CD4-positive, alpha-beta T cell treated with Interleukin-17A for 4 hours (primary cell): ENCODE measurements around the gene EVC2.
"Not testable (repeated sequence)": the region's sequence is repeated elsewhere in the genome, so short reads cannot be mapped to it uniquely, and the experiment has no call there.

Source experiments
- DNase-seq: peaks from one replicate; pipeline ENCODE4 v3.0.0-alpha.2; 2020; ENCODE audit warnings: mixed read lengths

Gene EVC2

DNA sequence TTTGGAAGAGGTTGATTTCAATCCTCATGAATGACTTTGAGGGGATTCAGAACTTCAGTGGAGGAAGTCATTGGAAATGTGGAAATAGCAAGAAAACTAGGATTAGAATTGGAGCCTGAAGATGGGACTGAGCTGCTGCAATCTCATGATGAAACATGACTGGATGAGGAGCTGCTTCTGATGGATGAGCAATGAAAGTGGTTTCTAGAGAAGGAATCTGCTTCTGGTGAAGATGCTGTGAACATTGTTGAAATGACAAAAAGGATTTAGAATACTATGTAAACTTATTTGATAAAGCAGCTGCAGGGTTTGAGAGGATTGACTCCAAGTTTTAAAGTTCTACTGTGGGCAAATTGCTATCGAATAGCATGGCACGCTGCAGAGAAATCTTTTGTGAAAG, 29.7 kb upstream of the EVC2 start:
- no peak for DNase-seq

DNA sequence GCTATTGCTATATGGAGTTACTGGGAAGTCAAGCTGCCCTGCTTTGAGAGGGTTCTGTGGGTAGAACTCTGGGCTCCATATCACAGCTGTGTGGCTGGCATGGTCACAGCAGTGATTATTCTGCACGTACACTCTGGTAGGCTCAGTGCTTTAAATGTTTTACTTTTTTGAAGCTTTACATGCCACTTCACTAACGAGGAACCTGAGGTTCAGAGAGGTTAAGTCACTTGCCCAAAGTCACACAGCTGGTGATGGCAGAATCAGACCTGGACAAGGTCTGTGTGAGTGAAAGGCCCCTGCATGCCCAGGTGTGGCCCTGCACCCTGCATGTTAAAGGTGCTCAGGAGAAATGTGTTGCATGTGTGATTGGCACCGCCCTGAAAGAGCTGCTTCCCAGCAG, 27.1 kb upstream of the EVC2 start:
- DNase-seq = no peak

DNA sequence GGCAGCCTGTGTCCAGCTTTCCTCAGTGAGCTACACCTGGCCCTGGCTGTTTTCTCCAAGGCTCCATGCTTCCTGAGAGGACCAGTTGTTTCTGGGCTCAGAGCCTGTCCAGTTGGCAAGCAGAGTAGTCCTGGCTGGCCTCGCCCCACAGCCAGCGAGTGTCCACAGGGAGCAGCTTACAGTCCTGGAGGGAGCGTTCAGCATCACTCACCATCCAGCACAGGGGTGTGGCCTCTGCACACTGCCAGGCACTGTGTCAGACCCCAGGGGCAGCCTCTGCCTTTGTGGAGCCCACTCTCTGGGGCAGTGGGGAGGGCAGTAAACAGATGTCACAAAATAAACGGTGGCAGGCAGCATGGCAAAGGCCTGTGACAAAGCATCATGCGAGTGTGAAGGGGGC, 26.5 kb upstream of the EVC2 start:
- DNase-seq = no peak

DNA sequence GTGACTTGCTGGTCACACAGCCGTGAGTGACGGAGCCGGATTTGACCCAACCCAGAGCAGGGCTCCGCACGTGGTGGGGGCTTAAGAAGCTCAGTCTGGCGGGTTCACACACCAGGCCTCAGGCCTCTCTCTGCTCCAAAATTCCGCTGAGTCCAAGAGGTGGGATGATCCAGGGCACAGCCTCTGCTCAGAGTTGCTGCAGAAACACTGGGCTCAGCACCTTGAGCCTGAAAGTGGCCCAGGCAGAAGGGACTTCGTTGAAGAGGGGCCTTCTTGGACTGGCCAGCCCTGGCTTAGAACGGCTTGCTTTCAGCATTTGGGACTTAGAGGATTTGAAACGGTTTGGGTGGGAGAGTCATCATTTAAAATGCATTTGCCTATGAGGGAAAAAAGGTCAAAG, 23.8 kb upstream of the EVC2 start:
- no peak for DNase-seq

DNA sequence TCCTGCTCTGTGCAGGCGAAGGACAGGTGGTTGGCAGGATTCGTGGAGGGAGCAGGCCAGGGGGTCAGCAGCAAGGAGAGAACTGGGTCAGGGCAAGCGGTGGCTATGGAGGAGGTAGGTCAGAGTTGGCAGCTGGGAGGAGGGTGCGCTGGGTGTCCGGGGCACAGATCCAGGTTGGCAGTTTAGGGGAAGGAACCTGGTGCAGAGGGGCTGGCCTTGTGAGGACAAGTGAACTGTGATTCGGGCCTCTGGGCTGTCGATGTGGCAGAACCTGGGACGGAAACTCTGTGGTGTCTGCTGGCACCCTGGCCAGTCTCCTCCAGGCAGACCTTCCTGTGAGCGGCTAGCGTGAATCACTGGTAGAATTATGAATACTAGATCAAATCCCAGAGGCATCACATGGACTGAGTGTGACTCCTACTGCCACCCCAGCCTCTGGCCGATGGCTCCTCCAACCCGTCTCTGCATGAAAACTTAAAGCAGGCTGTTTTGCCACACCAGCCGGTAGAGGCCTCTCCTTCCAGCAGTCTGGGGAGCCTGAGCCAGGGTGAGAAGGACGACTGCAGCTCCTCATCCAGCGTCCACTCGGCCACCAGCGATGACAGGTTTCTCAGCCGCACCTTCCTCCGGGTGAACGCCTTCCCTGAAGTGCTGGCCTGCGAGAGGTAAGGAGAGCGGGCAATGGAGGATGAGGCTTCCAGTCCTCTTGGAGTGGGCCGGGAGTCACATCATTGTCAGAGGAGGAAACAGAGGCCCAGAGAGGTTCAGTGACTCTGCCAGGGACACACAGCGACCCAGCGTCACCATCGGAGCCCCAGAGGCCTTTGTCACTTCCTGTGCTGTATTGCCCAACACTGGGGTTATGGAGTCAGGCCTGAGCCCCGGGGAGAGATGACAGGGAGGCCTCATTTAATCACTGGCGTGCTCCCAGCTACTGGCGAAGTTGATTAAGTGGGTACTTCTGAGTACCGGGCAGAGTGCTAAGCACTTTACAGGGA, 22.9 kb upstream of the EVC2 start:
- DNase-seq = no peak

DNA sequence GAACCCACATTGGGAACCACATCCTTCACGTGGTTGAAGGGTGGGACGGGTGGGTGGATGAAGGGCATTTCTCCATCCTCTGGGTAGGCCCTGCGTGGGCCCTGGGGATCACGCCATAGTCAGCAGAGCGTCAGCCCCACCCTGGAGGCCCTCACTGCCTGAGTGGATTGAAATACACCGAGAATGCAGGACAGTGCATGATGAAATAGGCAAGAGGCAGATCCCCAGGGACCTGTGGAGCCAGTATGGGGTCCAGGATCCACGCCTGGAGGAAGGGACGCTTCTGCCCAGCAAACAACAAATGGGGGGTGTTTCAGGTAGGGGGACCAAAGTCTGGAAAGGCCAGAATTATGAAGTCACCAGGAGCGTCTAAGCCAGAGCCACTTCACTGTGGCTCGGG, 22.1 kb upstream of the EVC2 start:
- no peak for DNase-seq

- not testable (repeated sequence) for DNase-seq
Measured at GRCh38 chr4:5728412-5728811, 20.1 kb upstream of the EVC2 start.

DNA sequence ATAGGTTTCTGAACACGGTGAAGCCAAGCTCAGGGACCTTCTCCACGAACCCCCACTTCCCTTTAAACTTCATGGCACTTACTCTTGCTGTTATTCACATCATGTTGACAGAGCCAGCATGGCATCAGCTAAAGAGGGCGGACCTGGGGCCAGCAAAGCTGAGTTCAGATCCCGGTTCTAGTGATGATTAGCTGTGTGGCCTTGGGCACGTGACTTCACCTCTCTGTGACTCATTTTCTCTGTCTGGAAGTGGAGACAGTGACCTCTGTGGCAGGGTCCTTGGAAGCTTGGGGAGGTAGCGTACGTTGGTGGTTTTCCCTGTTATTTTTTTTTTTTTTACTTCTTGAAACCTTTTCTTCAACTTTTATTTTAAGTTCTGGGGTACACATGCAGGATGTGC, 16.0 kb upstream of the EVC2 start:
- no peak for DNase-seq

DNA sequence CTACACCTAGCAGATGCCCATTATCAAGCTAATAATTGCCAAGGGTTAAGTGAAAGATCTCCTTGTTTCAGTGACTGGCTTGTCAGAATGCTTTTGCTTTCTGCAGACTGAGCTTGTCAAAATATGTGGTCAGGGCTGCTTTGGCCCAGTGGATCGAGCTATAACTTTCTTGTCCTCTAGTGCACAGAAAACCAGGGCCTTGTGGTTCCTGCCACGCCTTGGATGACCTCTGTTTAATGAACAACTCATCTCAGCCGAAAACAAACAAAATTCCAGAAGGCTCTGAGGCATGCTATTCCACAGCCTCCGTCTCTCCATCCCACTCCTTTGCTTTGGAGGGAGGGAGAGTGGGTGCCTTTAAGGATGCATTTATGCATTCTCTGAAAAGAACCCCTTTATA, 14.0 kb upstream of the EVC2 start:
- DNase-seq = no peak

GRCh38 chr4:5721923-5722322, 13.6 kb upstream of the EVC2 start:
- no peak for DNase-seq

DNA sequence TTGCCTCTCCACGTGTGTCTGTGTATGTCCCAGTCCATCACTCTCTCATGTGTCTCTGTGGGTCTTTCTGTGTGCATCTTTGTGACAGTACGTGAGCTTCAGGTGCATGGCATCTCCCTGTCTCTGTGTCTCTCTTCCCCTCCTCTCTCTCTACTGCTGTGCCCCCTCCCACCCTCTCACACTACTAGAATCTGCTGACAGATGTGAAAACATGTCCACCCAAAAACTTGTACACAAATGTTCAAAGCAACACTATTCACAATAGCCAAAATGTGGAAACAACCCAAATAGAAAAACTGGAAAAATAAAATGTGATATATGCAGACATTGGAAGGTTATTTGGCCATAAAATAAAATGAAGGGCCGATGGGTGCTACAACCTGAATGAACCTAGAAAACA, 12.6 kb upstream of the EVC2 start:
- no peak for DNase-seq

GRCh38 chr4:5720157-5720850, 11.9 kb upstream of the EVC2 start:
- no peak for DNase-seq

GRCh38 chr4:5719350-5720055, 11.1 kb upstream of the EVC2 start:
- DNase-seq = no peak

DNA sequence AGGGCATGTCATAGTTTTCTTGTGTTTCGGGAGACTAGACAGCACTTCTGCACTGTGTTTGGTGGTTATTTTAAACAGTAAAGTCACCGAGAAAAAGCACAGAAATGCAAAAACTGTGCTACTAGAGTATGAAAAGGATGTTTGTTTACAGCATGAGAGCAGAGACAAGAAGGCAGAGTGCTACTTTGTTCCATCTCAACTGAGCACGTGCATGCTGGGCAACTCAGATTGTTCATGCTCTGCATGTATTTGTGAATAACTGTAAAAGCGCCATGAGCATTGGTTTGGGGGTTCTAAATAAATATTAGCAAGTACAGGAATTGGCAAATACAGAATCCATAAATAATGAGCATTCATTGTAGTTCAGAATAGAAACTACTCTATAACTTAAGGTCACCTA, 10.1 kb upstream of the EVC2 start:
- no peak for DNase-seq

- no peak for DNase-seq
Measured at GRCh38 chr4:5717449-5718158, 9.2 kb upstream of the EVC2 start.

DNA sequence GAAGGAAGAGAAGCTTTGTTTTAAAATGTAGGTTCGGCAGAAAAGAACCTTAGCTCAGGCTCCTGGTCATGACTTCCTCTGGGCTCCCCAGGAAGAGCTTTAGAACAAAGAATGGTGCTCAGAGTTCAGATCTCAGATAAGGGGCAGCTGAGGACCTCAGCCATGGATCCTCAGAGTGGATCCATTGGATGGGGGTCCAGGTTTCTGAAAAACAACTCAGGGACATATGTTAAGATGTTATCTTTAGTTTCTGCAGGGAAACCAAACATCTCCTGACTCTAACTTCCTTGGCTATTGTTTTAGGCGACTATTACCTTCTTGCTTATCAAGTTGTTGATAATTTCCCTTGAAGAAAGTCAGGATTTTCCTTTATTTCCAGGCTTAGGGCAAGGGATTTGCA, 8.0 kb upstream of the EVC2 start:
- DNase-seq = no peak

DNA sequence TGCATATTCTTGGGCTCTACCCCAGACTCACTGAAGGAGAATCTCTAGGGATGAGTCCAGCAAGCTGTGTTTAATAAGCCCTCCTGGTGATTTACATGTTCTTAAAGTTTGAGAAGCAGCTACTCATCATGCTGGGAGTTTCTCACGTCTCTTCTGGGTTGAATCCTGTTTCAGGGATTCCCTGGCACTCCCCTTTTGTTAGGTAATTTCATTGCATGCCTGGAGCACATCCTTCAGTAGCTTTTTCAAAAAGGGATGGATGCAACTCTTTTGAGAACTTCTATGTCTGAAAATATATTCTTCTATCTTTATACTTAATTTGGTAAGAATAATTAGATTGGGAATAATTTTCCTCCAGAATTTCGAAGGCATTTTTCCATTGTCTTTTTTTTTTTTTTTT, 7.0 kb upstream of the EVC2 start:
- no peak for DNase-seq

- no peak for DNase-seq
Measured at GRCh38 chr4:5713861-5714260, 5.5 kb upstream of the EVC2 start.

DNA sequence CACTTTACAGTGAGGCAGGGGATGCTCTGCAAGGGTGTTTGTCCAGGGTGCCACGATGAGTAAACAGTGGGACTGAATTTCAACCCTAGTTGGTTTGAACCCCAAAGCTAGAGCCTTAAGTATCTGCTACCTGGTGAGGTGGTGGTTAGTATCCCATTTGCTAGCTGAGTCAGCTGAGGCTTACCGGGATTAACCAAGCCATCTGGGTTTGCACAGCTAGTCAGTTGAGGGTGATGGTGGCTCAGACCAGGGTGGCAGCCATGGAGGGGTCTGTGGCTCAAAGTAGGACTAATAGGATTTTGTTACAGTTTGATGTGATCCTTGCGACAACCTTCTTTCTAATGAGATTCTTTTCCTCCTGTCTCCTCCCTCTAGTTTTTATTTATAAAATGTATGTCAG, 4.6 kb upstream of the EVC2 start:
- DNase-seq = no peak

- DNase-seq = no peak
Measured at GRCh38 chr4:5712517-5712916, 4.2 kb upstream of the EVC2 start.

GRCh38 chr4:5711479-5712184, 3.3 kb upstream of the EVC2 start:
- DNase-seq = no peak

GRCh38 chr4:5710961-5711478, 2.7 kb upstream of the EVC2 start, which contains the start of gene EVC:
EVC (plus strand) TSS chr4:5711201; CDS start chr4:5711381, 180 bp downstream.
- DNase-seq = peak; percentile 33
